ENCODE measurements around the gene VGLL4.

DNA sequence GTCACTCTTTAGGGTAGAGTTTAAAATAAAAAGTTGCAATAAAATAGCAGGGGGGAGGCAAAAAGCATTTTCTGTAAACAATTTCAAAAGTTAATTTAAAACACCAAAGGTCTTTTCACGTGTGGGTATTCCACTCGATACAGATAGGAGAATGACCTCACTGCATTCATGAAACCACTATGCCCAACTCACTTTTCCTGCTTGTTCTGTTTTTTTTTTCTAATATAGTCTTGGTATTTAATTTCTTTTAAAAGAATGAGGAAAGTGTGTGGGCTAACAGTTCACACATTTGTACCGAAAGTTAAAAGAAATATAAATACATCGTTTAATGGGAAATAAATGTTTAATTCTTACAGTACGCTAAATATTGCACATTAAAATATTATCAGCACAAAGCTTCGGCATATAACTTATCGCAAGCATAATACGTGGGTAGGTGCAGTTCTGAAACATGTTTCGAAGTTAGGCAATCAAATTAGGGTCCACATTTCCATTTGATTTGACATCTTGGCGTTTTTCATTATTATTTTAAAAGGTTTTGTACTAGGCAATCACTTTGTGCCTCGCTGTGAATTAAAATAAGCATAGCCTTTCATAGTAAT is 41.4 kb downstream of the VGLL4 start:
- TF ChIP-seq ZNF274 (IDR thresholded peaks at IDR 0.05; ENCODE audit: low read depth, low read length) (no peak), SUZ12 (IDR thresholded peaks at IDR 0.05; ENCODE audit: extremely low read depth, insufficient read depth, insufficient read length) (no peak), YY1 (IDR thresholded peaks at IDR 0.05; ENCODE audit: insufficient read depth, insufficient read length) (no peak)
